NCI-H1105 treated with DMSO at 0.1 percent for 48 hours (cell line): ENCODE measurements around the gene SEMA3A.
A peak's percentile ranks its signal among the peaks of the same experiment; 100 is the strongest.

ENCODE experiments used
- DNase-seq: peaks from one replicate; lab custom pipeline; 2025; lab: John Stamatoyannopoulos, UW

SEMA3A gene

GRCh38 chr7:84195295-84196060, 889 bp upstream of the SEMA3A start:
- DNase-seq, result no peak

- DNase-seq, result no peak
These were observed 842 bp downstream of the SEMA3A start for GRCh38 chr7:84193747-84194146.

- no peak for DNase-seq
These were observed 2.7 kb downstream of the SEMA3A start for GRCh38 chr7:84191842-84192241.

GRCh38 chr7:84191261-84191660, 3.3 kb downstream of the SEMA3A start:
- no peak for DNase-seq

- no peak for DNase-seq
These were observed 4.4 kb downstream of the SEMA3A start for GRCh38 chr7:84190016-84190705.

GRCh38 chr7:84188786-84189405, 5.7 kb downstream of the SEMA3A start:
- peak; percentile 51 for DNase-seq

- no peak for DNase-seq
These were observed 6.6 kb downstream of the SEMA3A start for GRCh38 chr7:84187813-84188510.

- no peak for DNase-seq
These were observed 7.3 kb downstream of the SEMA3A start for GRCh38 chr7:84187087-84187805.

- no peak for DNase-seq
These were observed 10.8 kb downstream of the SEMA3A start for GRCh38 chr7:84183741-84184140.

GRCh38 chr7:84182301-84182700, 12.3 kb downstream of the SEMA3A start:
- no peak for DNase-seq

- DNase-seq, result no peak
These were observed 13.0 kb downstream of the SEMA3A start for GRCh38 chr7:84181628-84182027.

GRCh38 chr7:84177758-84178412, 16.7 kb downstream of the SEMA3A start:
- DNase-seq, result peak; percentile 90

GRCh38 chr7:84176716-84177115, 17.9 kb downstream of the SEMA3A start:
- no peak for DNase-seq

- no peak for DNase-seq
These were observed 19.1 kb downstream of the SEMA3A start for GRCh38 chr7:84175461-84175860.

GRCh38 chr7:84170646-84171045, 23.9 kb downstream of the SEMA3A start:
- DNase-seq, result no peak

- no peak for DNase-seq
These were observed 32.0 kb downstream of the SEMA3A start for GRCh38 chr7:84162584-84162983.

GRCh38 chr7:84162125-84162524, 32.5 kb downstream of the SEMA3A start:
- DNase-seq, result no peak

- no peak for DNase-seq
These were observed 33.2 kb downstream of the SEMA3A start for GRCh38 chr7:84161398-84161797.

GRCh38 chr7:84159435-84159834, 35.2 kb downstream of the SEMA3A start:
- DNase-seq, result peak; percentile 10

GRCh38 chr7:84157171-84157570, 37.4 kb downstream of the SEMA3A start:
- no peak for DNase-seq
